Measurements from ENCODE around the gene FLII.

DNA sequence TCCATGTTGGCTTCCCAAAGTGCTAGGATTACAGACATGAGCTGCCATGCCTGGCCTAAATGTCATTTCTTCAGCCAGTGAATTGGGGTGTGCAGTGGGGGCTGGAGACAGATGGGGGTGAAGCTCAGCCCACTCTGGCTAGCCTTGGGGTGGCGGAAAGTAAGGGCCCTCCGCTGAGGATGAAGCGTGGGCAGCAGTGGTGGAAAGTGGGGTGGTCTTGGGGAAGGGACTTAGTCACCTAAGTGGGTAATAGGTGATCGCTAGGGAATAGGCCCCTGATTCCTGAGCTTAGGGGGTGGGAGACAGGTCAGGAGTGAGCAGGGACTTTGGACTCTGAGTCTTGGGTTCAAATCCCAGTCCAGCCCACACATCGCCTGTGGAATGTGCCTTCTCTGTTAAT, 30.9 kb downstream of the FLII start:
- TF ChIP-seq, protein P1, sequence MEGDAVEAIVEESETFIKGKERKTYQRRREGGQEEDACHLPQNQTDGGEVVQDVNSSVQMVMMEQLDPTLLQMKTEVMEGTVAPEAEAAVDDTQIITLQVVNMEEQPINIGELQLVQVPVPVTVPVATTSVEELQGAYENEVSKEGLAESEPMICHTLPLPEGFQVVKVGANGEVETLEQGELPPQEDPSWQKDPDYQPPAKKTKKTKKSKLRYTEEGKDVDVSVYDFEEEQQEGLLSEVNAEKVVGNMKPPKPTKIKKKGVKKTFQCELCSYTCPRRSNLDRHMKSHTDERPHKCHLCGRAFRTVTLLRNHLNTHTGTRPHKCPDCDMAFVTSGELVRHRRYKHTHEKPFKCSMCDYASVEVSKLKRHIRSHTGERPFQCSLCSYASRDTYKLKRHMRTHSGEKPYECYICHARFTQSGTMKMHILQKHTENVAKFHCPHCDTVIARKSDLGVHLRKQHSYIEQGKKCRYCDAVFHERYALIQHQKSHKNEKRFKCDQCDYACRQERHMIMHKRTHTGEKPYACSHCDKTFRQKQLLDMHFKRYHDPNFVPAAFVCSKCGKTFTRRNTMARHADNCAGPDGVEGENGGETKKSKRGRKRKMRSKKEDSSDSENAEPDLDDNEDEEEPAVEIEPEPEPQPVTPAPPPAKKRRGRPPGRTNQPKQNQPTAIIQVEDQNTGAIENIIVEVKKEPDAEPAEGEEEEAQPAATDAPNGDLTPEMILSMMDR (IDR thresholded peaks at IDR 0.05), result no peak
- TF ChIP-seq POLR2A (IDR thresholded peaks at IDR 0.05), result no peak

Measured in adrenal gland (tissue), 5 donors.